Right lobe of liver (tissue), 6 donors: ENCODE results near the gene ERC2. TPM values are rescaled to one million over a fixed set of nuclear protein-coding genes. Genes with fewer than 3 reads are reported as not detected.

Experiments used
- ATAC-seq, 4 donors: fragments of 200-7000 bp; cut with Tn5 transposase; one replicate each; pipeline ENCODE4 v1.9.1; 2020; ENCODE audit warnings: mild to moderate bottlenecking in 4 of 4, moderate library complexity in 4 of 4
- DNase-seq, 3 donors: peaks; one replicate each; pipeline ENCODE4 v3.0.0-alpha.2; 2020
- H3K27ac ChIP-seq, 3 donors: fragments of 200-600 bp; one replicate each; pipeline ENCODE4 v1.8.0; 2022
- H3K27me3 ChIP-seq, 2 donors: fragments of 200-600 bp; one replicate each; pipeline ENCODE4 v1.8.0; 2022
- H3K36me3 ChIP-seq, 4 donors: fragments of 200-600 bp; sonication (generic) in 1 of 4; one replicate each; pipeline versions ENCODE4 v1.5.1 to v1.8.0; 2017 to 2022; ENCODE audit warnings: control low read depth in 1 of 4
- H3K4me1 ChIP-seq, 4 donors: fragments of 200-600 bp; sonication (generic) in 1 of 4; one replicate each; pipeline versions ENCODE4 v1.5.1 to v1.8.0; 2017 to 2022; ENCODE audit warnings: control low read depth in 1 of 4
- H3K4me3 ChIP-seq, 3 donors: fragments of 200-600 bp; one replicate each; pipeline ENCODE4 v1.8.0; 2022
- H3K9me3 ChIP-seq, 4 donors: fragments of 200-600 bp; sonication (generic) in 1 of 4; one replicate each; pipeline versions ENCODE4 v1.5.1 to v1.8.0; 2017 to 2022; ENCODE audit warnings: control low read depth in 1 of 4
- CTCF ChIP-seq, 4 donors: fragments of 200-600 bp in 3 of 4; fragments of 450-650 bp in 1 of 4; IDR thresholded peaks; one replicate each; pipeline versions ENCODE4 v1.5.1 to v1.8.0; 2016 to 2022; ENCODE audit warnings: antibody characterized with exemption in 4 of 4, mild to moderate bottlenecking in 2 of 4
- POLR2A ChIP-seq: fragments of 450-650 bp; IDR thresholded peaks from one replicate; pipeline ENCODE4 v1.6.1; 2017; ENCODE audit warnings: antibody characterized with exemption, mild to moderate bottlenecking
- WGBS: methylation state at CpG from one replicate; pipeline ENCODE4 v1.1.6; 2018; ENCODE audit warnings: low coverage, low lambda C conversion rate; ENCODE audit not compliant: insufficient coverage; ENCODE audit errors: missing lambda C conversion rate; 5-methylcytosine and 5-hydroxymethylcytosine counted together
- intact Hi-C, 2 donors: fragments of 100-400 bp; cut with DNase I; formaldehyde crosslinking; loops; one replicate each; pipeline versions ENCODE4 v1.11.2 to v1.14.1; 2022
- total RNA-seq, 6 experiments: library from RNA; depleted of rRNA in 2 of 6; stranded (reverse); fragments of >200 nt in 2 of 6; fragmentation: NEBNext Ultra II Directional in 3 of 6; extraction: Animal tissue kit (Norgen Biotek cat#: 25700) in 3 of 6; gene quantifications; one replicate each; pipeline versions ENCODE4 v1.1.0 to v1.2.4, GENCODE V29; 2016 to 2023
- donor health status: DM: no; HTN: yes; CAD: no.
- donor health status: DM: no; HTN: no; CAD: no.
- donor health status: DM: no; HTN: no; CAD: no.
- donor health status: DM: no; HTN: yes; CAD: no.
- donor health status: DM: no; HTN: yes; CAD: no.

ERC2 gene
- total RNA-seq, 6 experiments from 2014 or later, result not detected

GRCh38 chr3:56113908-56114307 is 354.4 kb downstream of the ERC2 start:
- DNase-seq, result no peak

GRCh38 chr3:56113231-56113630 is 355.0 kb downstream of the ERC2 start:
- Histone ChIP-seq H3K27me3 (no peaks in the 10 kb centered on the region), H3K27ac (no peak overlapping the region), H3K36me3 (no peaks in the 10 kb centered on the region), H3K9me3 (peaks cover 0 to 4% (median 0%) of the 10 kb centered on the region in 4 donors), H3K4me3 (no peak overlapping the region), H3K4me1 (no peaks in the 10 kb centered on the region)
- intact Hi-C loops, result no loop called here
- ATAC-seq, result no peak
- DNase-seq, result no peak
- WGBS, result 55% methylated on average over 1 of the region's 1 CpG
- no peak for TF ChIP-seq CTCF (IDR thresholded peaks at IDR 0.05)
- TF ChIP-seq POLR2A, result no peak

More at GRCh38 chr3:56113908-56114307, 354.4 kb downstream of the ERC2 start:
- Histone ChIP-seq H3K36me3 (no peaks in the 10 kb centered on the region), H3K4me1 (no peaks in the 10 kb centered on the region), H3K27me3 (no peaks in the 10 kb centered on the region), H3K9me3 (peaks cover 0 to 4% (median 0%) of the 10 kb centered on the region in 4 donors), H3K27ac (no peak overlapping the region), H3K4me3 (no peak overlapping the region)
- intact Hi-C loops, result no loop called here
- ATAC-seq, result no peak
- WGBS, result 47% methylated on average over 2 of the region's 2 CpGs
- no peak for TF ChIP-seq CTCF (IDR thresholded peaks at IDR 0.05)

GRCh38 chr3:56111606-56112304 is 356.5 kb downstream of the ERC2 start:
- 20% methylated on average over 3 of the region's 3 CpGs for WGBS
- Histone ChIP-seq H3K36me3 (no peaks in the 10 kb centered on the region), H3K27me3 (no peaks in the 10 kb centered on the region), H3K27ac (no peak overlapping the region), H3K9me3 (peaks cover 0 to 4% (median 0%) of the 10 kb centered on the region in 4 donors), H3K4me3 (no peak overlapping the region), H3K4me1 (no peaks in the 10 kb centered on the region)
- DNase-seq (no peak), ATAC-seq (no peak)
- intact Hi-C loops, result no loop called here
- TF ChIP-seq POLR2A (no peak), CTCF (IDR thresholded peaks at IDR 0.05) (no peak)

- ATAC-seq, result no peak
- Histone ChIP-seq H3K27me3 (no peaks in the 10 kb centered on the region), H3K4me1 (no peaks in the 10 kb centered on the region), H3K9me3 (peaks cover 0 to 4% (median 0%) of the 10 kb centered on the region in 4 donors), H3K4me3 (no peak overlapping the region), H3K27ac (no peak overlapping the region), H3K36me3 (no peaks in the 10 kb centered on the region)
- DNase-seq, result no peak
- TF ChIP-seq CTCF (IDR thresholded peaks at IDR 0.05) (no peak), POLR2A (no peak)
- intact Hi-C loops, result no loop called here
- 65% methylated on average over 2 of the region's 3 CpGs for WGBS
These were observed 357.4 kb downstream of the ERC2 start for GRCh38 chr3:56110886-56111285.
